NCI-H748 (cell line): ENCODE measurements around the gene SH3RF3.

Experiments
- DNase-seq: peaks from one replicate; lab custom pipeline; 2025; ENCODE audit not compliant: unreplicated experiment; lab: John Stamatoyannopoulos, UW

The SH3RF3 gene

GRCh38 chr2:109258376-109258775 lies 129.4 kb downstream of the SH3RF3 start:
- DNase-seq: no peak

- DNase-seq: no peak
Observed at GRCh38 chr2:109258905-109259540, 130.0 kb downstream of the SH3RF3 start.

GRCh38 chr2:109259671-109260070 lies 130.7 kb downstream of the SH3RF3 start:
- no peak for DNase-seq

- DNase-seq: no peak
Observed at GRCh38 chr2:109260116-109260855, 131.3 kb downstream of the SH3RF3 start.

GRCh38 chr2:109260886-109261700 lies 132.1 kb downstream of the SH3RF3 start:
- DNase-seq: peak; percentile 98

- peak; percentile 44 for DNase-seq
Observed at GRCh38 chr2:109261906-109262631, 133.1 kb downstream of the SH3RF3 start.

GRCh38 chr2:109264595-109265328 lies 135.8 kb downstream of the SH3RF3 start:
- no peak for DNase-seq

GRCh38 chr2:109265369-109265768 lies 136.4 kb downstream of the SH3RF3 start:
- peak; percentile 1 for DNase-seq

- DNase-seq: no peak
Observed at GRCh38 chr2:109265953-109266352, 136.9 kb downstream of the SH3RF3 start.

- no peak for DNase-seq
Observed at GRCh38 chr2:109266496-109266895, 137.5 kb downstream of the SH3RF3 start.

GRCh38 chr2:109266998-109267854 lies 138.2 kb downstream of the SH3RF3 start:
- no peak for DNase-seq

GRCh38 chr2:109268916-109269315 lies 139.9 kb downstream of the SH3RF3 start:
- no peak for DNase-seq

- DNase-seq: no peak
Observed at GRCh38 chr2:109269706-109270504, 140.9 kb downstream of the SH3RF3 start.

- peak; percentile 36 for DNase-seq
Observed at GRCh38 chr2:109270505-109271312, 141.7 kb downstream of the SH3RF3 start.

- no peak for DNase-seq
Observed at GRCh38 chr2:109271920-109272319, 142.9 kb downstream of the SH3RF3 start.

- DNase-seq: peak; percentile 6
Observed at GRCh38 chr2:109272461-109272860, 143.5 kb downstream of the SH3RF3 start.

- DNase-seq: peak; percentile 38
Observed at GRCh38 chr2:109275120-109276012, 146.4 kb downstream of the SH3RF3 start.
